ENCODE data around the gene CDKN2B-AS1.
"Not testable (repeated sequence)": the region's sequence is repeated elsewhere in the genome, so short reads cannot be mapped to it uniquely, and the experiment has no call there.

The CDKN2B-AS1 gene

DNA sequence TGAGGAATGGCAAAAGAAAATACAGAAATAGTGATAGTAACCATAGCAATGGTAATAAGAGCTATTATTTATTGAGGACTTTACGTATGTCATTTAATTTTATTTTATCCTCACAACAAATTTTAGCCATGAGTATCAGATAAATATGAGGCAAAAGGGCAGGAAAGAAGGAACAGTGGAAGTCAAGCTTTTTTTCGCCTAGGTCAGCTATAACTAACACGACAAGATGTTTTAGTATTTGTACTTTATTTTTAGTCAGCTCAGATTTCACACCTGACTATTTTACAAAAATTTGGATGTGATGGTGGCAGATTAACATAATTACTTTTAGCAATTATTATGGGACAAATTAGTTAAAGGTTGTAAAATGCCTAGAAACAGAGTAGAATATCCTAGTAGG is 49.3 kb downstream of the CDKN2B-AS1 start:
- ATAC-seq (no peak), DNase-seq (no peak)

DNA sequence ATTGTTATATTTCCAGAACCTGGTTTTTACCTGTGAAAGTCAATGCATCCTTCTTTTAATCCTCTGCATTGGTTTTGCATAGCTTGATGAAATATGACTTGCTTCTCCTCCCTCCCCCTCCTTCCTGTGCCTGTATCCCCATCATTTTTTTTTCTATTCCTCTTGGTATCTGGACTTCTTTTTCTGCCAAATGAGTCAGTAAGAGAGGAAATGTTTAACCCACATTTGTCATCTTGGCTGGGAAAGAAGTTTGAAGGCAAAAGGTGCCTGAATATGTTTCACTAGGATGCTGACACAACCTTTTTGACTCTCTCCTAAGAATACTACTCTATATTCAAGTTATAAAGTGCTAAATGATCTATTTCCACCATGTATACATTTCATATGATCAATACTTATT is 50.0 kb downstream of the CDKN2B-AS1 start:
- ATAC-seq (no peak), DNase-seq (no peak)

DNA sequence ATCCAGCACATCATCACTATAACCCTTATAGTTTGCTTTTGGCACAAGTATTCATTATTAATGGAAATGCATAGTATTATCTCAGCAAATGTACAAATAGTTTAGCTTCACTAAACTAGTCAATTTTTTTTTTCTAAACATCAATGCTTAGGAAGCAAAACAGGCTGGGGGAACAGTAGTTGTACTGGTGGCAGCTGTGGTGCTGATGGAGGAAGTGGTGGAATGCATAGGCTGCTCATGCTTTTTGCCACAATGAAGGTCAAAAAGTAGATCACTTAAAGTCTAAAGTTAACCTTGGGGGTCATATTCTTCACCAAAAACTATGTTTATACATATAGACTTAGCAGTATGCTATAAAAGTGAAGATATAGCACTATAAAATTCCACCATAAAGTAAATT is 50.8 kb downstream of the CDKN2B-AS1 start:
- no peak for DNase-seq
- no peak for ATAC-seq

DNA sequence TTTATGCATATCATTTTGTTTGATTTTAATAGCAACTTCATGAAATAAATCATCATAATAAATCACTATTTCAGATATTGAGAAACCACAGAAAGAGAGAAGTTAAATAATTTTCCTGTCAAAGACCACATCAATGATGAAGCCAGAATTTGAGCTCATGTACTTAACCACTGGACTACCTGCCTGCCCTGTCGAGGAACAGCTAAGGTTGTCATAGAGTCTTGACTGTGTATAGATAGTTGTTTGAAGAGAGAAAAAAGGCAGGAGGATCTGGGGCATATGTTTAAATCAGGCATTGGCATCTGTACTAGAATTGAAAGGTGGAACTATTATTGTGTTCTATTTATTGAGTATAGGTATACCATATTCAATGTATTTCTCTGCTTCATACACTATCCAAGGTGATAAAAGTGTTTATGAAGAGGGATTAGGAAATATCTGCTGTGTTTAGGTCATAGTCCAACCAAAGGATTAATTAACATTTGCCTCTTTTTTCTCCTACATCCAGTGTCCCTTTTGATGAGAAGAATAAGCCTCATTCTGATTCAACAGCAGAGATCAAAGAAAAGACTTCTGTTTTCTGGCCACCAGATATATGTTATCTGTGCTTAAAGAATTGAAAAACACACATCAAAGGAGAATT is 51.8 kb downstream of the CDKN2B-AS1 start:
- DNase-seq (no peak), ATAC-seq (no peak)

DNA sequence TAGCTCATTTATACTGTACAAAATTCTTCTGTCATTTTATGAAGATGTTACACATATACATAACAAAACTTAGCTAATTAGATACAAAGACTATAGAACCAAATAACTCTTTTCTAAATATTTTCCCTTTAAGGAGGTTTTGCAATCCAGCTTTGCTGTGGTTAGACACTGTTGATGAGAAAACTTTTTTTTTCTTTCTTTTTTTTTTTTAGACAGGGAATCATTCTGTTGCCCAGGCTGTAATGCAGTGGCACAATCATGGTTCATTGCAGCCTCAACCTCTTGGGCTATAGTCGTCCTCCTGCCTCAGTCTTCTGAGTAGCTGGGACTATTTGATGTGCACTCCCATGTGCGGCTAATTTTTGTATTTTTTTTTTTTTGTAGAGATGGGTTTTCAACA is 53.0 kb downstream of the CDKN2B-AS1 start:
- ATAC-seq (no peak), DNase-seq (no peak)

DNA sequence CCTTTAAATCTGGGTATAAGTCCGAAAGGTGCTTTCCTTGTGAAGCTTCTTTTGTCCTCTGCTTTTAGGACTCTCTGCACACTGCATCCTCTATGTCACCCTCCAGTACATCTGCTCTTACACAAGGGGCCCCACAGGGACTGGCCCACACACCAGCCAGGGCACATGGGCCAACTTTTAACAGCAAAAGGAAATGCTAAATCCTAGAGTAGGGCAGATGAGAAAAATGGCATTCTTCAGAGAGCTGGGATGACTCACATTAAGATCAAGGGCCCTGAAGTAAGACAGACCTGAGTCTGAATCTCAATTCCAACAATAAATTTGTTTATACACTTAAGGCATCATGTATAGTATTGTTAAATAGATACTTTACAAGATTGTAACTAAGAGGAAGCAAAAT is 54.8 kb downstream of the CDKN2B-AS1 start:
- DNase-seq (no peak), ATAC-seq (peak; percentile 26)

DNA sequence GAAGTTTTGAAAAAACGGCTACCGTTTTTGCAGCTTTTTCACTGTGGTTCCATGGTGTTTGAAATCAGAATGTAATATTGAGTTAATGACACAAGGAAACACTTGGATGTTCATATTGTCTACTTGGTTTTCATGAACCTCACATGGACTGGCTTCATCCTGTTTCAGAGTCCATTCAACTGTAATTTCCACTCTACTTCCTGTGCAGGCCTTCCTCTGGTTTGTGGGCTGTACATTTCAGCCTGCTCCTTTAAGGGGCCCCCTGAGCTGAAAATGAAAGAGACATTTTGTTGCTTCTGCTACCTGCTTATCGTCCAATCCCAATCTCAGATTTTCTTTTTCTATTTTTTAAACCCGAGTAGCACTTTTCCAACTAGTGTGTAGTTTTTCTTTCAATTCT is 56.3 kb downstream of the CDKN2B-AS1 start:
- no peak for DNase-seq
- peak; percentile 42 for ATAC-seq

DNA sequence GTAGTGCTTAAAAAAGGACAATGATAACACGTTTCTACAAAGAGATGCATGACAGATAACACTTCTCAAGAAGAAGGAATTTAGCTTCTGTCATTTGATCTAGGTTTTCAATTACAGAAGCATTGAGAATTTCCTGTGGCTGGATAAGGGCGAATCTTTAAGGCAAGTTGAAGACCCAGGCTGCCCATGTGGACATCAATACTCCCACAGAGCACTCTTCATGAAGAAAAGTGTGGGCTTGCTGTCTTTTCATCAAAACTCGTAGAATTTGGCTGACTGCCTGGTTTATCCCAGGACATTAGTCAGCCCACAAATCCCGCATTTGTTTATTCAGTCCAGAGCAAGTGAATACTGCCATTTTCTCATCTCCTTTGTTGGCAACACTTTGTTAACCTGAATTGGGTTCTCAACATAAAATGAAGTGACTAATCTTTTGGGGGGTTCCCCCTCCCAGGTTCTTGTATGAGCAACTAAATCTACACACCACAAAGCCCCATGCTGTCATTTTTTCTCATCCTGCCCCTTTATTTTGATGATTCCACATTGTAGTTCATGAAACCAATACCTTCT is 57.9 kb downstream of the CDKN2B-AS1 start:
- ATAC-seq (peak; percentile 94), DNase-seq (peak; percentile 33)

DNA sequence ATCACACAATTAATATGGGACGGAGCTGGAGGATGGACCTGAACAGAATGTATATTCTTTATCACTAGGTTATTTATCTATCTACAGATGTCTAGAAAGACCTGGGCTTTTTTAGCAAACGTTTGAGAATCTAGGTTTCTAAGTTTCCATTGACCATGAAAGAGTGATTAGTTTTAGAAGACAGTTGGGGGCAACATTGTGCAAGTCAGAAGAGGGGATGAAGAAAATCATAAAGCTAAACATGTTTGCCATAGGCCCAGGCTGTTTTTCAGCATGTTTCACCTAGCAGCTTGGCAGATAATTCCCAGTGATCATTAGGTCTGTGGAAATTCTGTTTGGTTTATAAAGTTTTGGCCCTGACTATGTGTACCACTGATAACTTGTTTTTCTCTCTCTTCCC is 58.6 kb downstream of the CDKN2B-AS1 start:
- DNase-seq (no peak), ATAC-seq (no peak)

DNA sequence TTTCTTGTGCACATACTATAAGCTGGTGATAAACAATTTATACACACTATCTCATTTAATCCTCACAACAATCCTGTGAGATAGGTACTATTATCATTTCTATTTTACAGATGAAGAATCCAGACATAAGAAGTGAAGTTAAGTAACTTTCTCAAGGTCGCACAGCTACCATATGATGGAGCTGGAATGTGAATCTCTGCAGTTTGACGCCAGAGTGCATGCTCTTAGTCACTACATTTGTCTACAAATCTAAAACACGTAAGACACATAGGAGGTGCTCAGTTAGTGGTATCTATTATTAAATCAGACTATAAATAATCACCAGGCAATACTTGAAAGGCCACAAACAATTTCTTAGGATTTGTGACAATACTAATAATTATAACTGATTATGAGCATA is 59.5 kb downstream of the CDKN2B-AS1 start:
- DNase-seq, result no peak

DNA sequence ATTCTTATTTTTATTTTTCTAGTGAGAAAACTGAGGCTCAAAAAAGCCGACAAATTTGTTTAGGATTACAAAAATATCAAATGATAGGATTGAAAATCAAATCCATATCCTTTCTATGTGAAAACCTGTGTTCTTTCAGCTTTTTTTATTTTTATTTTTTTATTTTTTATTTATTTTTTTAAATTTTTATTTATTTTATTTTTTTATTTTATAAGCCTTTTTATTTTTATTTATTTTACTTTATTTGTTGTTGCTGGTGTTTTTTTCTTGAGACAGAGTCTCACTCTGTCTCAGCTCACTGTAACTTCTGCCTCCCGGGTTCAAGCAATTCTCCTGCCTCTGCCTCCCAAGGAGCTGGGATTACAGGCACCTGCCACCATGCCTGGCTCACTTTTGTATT is 59.9 kb downstream of the CDKN2B-AS1 start:
- ATAC-seq (no peak), DNase-seq (no peak)

More for the DNA sequence above, 59.5 kb downstream of the CDKN2B-AS1 start:
- no peak for ATAC-seq

DNA sequence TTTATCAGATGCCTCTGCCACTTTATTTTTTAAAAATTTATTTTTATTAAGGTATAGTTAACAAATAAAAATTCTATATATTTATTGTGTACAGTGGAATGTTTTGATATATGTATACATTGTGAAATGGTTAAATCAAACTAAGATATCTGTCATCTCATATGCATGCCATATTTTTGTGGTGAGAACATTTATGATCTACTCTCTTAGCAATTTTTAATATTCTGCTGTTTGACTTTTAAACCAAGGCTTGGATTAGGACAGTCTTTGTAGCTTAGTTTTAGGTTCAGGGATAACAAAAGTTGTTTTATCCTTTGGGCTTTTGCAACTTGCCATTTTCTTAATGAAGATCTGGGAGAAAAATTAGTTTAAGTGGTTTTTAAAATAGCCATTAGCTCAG is 60.5 kb downstream of the CDKN2B-AS1 start:
- DNase-seq, result no peak
- no peak for ATAC-seq

DNA sequence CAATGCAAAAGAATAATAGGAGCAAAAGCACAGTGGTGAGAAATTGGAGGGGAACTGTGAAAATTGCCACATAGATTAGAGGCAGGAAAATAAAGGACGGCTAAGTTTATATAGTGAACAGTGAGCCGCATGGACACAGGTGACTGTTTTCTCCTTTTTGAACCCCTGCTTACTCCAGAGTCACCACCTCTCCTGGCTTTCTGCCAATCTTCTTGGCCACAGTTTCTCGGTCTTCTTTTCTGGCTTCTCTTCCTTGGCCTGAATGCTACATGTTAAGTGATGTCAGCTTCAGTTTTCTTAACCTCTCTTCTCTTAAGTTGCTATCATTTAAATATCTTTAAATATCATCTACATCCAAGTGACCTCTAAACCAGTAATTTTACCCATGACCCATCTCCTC is 61.8 kb downstream of the CDKN2B-AS1 start:
- no peak for ATAC-seq
- no peak for DNase-seq

DNA sequence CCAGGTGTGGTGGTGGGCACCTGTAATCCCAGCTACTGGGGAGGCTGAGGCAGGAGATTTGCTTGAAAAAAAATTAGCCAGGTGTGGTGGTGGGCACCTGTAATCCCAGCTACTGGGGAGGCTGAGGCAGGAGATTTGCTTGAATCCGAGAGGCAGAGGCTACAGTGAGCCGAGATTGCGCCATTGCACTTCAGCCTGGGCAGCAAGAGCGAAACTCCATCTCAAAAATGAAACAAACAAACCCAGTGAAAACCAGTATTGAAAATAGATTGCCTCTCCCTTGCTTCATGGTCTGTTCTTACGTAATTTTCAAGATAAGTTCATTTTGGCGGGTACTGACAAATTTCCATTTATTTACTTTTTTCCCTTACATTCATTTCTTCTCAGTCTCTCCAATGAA is 63.4 kb downstream of the CDKN2B-AS1 start:
- not testable (repeated sequence) for ATAC-seq, DNase-seq

DNA sequence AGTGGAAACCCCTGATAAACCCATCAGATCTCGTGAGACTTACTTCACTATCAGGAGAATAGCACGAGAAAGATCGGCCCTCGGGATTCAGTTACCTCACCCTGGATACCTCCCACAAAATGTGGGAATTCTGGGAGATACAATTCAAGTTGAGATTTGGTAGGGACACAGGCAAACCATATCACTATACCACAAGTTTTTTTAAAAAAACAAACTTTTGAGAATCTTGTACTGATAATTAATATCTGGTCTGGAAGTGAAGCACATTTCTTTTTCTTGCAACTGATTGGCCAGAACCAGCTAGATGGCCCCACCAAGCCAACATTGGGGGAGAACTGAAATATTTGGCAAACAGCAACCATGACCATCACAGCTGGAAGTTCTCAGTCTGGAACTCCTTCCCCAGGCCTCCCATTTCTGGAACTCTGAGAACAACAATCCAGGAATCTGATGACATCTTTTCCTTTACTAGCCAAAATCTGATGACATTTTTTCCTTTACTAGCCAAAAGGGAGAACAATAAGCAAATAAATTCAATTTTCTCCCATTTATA is 66.3 kb downstream of the CDKN2B-AS1 start:
- no peak for ATAC-seq
- DNase-seq, result no peak

DNA sequence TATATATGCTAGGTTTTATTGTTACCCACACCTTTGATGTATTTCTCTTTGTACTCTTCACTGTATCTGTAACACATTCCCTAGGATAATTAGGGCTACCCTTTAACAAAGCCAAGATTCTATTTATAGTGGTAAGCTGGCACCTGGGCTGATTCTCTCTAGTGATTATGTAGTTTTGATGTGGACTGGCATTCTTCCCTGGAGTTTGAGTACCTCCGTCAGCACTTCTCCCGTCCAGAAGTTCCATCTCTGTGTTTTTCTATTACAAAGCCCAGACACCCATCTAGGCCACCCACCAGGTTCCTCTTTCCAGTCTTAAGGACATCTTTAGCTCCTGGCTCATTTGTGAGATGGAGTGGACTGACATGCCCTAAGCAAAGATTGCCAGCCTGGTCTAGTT is 70.4 kb downstream of the CDKN2B-AS1 start:
- ATAC-seq (no peak), DNase-seq (no peak)

DNA sequence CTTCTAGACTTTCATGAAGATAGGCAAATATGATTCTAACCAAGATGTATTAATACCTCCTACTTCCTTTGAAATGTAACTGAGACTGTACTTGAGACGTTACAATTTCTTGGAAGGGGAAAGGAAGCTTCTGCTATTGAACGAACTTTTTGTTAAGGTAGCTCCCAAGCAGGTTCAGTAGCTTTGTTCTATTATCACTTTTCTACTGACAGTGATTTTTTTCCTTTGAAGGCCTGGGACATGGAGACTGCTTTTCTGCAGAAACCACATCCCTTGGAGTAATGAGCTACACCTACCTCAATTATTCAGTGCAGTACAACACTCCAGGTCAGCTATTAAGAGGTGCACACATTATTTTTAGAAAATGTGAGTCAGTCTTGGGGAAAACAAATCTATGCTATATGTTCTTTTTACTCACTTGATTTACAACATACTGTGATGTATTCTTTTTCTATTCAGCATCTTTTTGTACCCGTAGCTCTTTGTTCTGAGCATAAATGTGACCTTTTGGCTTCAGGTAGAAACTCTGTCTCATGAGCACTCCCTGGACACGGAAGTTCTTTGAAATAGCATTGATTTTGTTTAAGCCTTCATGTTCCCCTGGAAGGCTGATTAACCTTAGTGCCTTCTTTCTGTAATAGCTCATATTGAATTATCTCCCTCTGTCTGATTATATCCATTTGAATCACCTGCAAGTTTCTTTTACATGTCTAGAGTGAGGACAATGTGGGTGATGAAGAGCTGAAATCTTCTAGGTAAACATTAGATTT is 71.0 kb downstream of the CDKN2B-AS1 start:
- no peak for DNase-seq
- no peak for ATAC-seq

DNA sequence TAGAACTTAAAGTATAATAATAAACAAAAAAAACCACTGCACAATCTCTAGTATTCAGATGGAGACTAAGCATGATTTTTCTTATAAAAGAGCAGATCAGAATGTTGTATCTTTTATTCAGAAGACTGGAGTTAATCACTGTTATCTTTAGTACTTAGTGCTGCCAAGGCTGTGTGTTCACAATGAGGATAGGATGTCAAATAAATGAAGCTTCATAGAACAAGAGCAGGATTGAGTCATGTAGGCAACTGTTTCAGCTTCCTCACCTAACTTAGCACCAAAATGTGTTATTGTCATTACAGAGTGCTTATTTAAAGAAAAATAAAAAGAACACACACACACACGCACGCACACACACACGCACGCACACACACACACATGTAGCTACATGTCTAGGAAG is 72.6 kb downstream of the CDKN2B-AS1 start:
- ATAC-seq (no peak), DNase-seq (no peak)

DNA sequence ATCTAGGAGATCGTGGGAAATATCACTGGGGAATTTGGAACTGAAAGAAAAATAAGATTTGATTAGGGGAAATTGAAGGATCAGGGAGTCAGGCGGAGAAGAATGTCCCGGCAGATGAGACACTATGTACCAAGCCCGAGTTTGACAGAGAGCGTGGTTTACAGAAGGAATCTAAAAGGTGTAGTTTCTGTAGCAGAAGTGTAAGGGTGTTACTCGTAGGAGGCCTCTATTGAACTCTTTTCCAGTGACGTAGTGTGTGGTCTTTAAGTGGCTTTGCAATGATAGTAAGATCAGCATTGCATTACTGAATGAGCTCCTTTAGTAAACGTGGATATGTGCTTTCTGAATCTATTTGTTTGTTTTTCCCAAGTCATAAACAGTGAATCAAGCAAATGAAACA is 73.8 kb downstream of the CDKN2B-AS1 start:
- no peak for ATAC-seq
- DNase-seq, result no peak

DNA sequence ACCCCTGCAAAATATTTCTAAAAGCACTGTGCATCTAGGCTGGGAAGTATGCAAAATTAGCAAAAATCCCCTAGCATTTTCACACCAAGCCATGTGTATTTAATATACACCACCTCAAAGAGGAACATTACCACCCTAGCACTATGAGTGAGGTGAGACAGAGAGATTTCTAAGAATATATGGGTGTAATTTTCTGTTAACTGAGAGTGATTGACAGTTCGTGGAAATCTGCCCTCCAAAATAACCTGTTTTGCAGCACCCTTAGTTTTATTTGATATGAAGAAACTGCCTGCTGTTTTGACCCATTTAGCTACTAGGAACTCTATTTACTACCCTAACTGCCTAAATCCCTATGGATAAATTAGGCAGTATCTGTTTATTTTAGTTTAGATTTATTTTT is 78.8 kb downstream of the CDKN2B-AS1 start:
- peak; percentile 70 for ATAC-seq
- DNase-seq, result no peak

DNA sequence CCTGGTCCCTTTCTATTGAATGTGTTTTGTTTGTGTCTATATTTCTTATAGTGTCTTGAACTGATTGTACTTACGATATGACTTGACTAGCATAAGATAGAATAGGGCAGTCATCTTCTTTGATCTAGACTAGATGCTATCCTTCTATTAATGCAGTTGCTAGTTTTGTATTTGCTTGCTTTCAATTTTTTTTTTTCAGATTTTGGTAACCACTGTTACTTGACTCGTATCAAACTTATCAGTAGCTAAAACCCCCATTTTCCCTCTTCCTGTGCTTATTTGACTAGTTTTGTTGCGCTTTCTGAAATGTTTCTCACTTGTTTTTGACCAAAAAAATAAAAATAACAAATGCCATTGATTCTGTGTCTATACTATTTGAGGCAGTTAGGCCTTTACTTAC is 83.5 kb downstream of the CDKN2B-AS1 start:
- ATAC-seq (no peak), DNase-seq (no peak)

DNA sequence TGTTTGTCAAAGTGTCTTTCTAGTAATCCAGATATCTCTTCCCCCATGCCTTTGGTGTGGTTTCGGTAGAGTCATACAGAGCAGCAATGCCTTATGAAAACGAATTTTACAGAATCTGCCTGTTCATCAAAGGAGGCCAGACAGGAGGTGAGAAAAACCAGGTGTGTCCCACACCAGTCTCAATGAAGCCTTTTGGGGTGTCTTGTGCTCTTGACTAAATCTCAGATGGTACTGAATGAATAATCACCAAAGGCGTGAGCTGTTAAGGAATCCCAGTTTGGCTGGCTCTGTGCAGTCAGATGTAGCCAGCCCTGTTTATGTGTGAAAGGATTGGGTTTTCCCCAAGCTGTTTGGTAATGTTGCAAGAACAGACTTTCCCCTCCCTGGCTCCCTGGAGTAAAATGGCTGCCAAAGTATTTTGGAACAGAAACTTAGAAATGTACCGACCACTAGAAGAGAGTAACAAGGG is 85.3 kb downstream of the CDKN2B-AS1 start:
- DNase-seq (peak; percentile 32), ATAC-seq (peak; percentile 98)

DNA sequence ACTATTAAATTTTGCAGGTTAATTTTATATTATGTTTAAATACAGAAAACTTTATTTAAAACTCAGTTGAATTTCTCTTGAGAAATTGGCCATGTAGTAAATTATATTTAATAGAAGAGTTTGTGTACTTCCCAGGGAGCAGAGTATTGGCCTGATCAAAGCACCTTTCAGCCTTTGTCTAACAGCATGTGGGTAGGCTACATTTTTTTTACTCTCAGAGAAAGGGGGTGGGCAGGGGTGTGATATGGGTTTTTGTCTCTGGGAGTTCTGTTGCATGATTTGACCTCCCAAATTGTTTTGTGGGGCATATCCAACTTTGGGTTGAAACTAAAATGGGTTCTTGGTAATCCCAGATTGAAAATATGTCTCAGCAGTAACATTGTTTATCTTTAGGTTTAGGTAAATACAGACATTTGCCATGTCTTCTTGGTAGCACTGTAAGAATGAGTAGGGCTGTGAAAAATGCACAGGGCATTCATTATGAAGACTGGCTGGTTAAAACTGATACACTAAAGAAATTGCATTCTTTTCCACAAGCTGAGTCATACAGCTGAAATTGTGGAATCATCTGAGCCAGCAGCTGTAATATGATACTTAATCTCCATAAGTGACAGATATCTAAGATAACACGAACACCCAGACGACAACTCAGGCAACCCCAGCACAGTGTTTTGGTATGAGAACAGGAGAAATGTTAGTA is 89.9 kb downstream of the CDKN2B-AS1 start:
- DNase-seq (no peak), ATAC-seq (no peak)

All from stimulated activated naive CD8-positive, alpha-beta T cell treated with anti-CD3 and anti-CD28 coated beads, Interleukin-15, Interleukin-2, amounts not matched to agents 100 U/mL and 50 U/mL, for 24 hours (primary cell).